Measurements from ENCODE around the gene GFY. TPM values are rescaled to one million over a fixed set of nuclear protein-coding genes. Genes with fewer than 3 reads are reported as not detected.

The GFY gene
- total and polyA plus RNA-seq, 9 of the 15 experiments (the other 6 are each of a cell fraction or from before 2014, with no cell fraction given), result 0.06 to 0.40 (median 0.19) TPM; not detected in 3

- no peak for TF ChIP-seq ZKSCAN8 (CRISPR knock-in tag; IDR thresholded peaks at IDR 0.05)
- peak; percentile 94 for TF ChIP-seq PKNOX1 (IDR thresholded peaks at IDR 0.05)
These were observed 9.9 kb downstream of the GFY start (continued) for GRCh38 chr19:49434907-49435583.

GRCh38 chr19:49435670-49436069 lies 10.5 kb downstream of the GFY start:
- ChIA-PET CTCF (ENCODE audit: low intra/inter-chr PET ratio) (no interaction called here), POLR2A (interaction anchor here (0.7 to 1.6 kb wide), 4 partner anchors 10 to 98 kb away, joined by 3 to 6 read pairs (median 4); no protein-coding TSS in a partner anchor)
- no peaks in the 10 kb centered on the region for H3K9me3 ChIP-seq (replicated peaks; ENCODE audit: control insufficient read depth, insufficient read depth, low read depth, low read length)
- H3K9me1 ChIP-seq (ENCODE audit: control insufficient read depth, insufficient read depth, low read length), result no peaks in the 10 kb centered on the region
- peak; percentile 58; the same call in 1 of the 2 replicates for TF ChIP-seq BCOR (IDR thresholded peaks at IDR 0.05)
- TF ChIP-seq NFIC (IDR thresholded peaks at IDR 0.05), result 0 out of 2 replicates have a peak, but pooled peaks have one; percentile 30
- peak; percentile 48; the same call in 1 of the 2 replicates for TF ChIP-seq ZNF121 (CRISPR knock-in tag; conservative IDR thresholded peaks at IDR 0.05)
- 0 out of 2 replicates have a peak, but pooled peaks have one; percentile 21 for TF ChIP-seq IRF2 (CRISPR knock-in tag; IDR thresholded peaks at IDR 0.05)
- no peak for TF ChIP-seq E2F3 (CRISPR knock-in tag; IDR thresholded peaks at IDR 0.05)
- TF ChIP-seq ZBTB43 (CRISPR knock-in tag; IDR thresholded peaks at IDR 0.05), result no peak
- H3K79me2 ChIP-seq (ENCODE audit: control insufficient read depth, insufficient read depth, low read length), result peaks cover 6% of the 10 kb centered on the region
- FAIRE-seq (no peak), ATAC-seq (no peak), DNase-seq (ENCODE audit: extremely low read depth in 1 of 4, low spot score in 3 of 4) (no peak)
- no TSS peak for BruUV-seq (replicated peaks)
- peak overlapping the region; percentile 49 to 77; a peak in 2 of 4 replicates for H3K9ac ChIP-seq (ENCODE audit: insufficient read depth in 1 of 2, low read depth in 2 of 2, low read length in 2 of 2)
- peaks cover 28 to 57% of the 10 kb centered on the region in 2 experiments; a peak in 4 of 5 replicates for H3K4me1 ChIP-seq (replicated peaks in 1 of 2; ENCODE audit: control insufficient read depth in 2 of 2, insufficient read depth in 2 of 2, low read length in 2 of 2)
- in situ Hi-C loops (cut with MboI) (loop anchor here (5.0 kb wide), 1 partner anchor 43 kb away; no protein-coding TSS in a partner anchor), intact Hi-C loops (cut with micrococcal nuclease) (no loop called here)
- peak overlapping the region; percentile 60 for H3K27ac ChIP-seq (ENCODE audit: extremely low read depth, low read depth, low read length)
- no peak overlapping the region for H3K4me3 ChIP-seq
- 45% methylated on average over 7 of the region's 10 CpGs for WGBS (ENCODE audit: insufficient coverage, low coverage, missing lambda C conversion rate)
- H4K20me1 ChIP-seq (replicated peaks; ENCODE audit: control insufficient read depth, insufficient read depth, low read length), result no peaks in the 10 kb centered on the region
- no peaks in the 10 kb centered on the region for H3K36me3 ChIP-seq (ENCODE audit: control insufficient read depth, insufficient read depth, low read length)
- H3K4me2 ChIP-seq (ENCODE audit: insufficient read depth, low read length), result peak overlapping the region; percentile 73
- peaks cover 4 to 14% of the 10 kb centered on the region in 2 experiments; a peak in 4 of 5 replicates for H3K27me3 ChIP-seq (ENCODE audit: control insufficient read depth in 2 of 2, insufficient read depth in 2 of 2, low read length in 2 of 2)
- peak overlapping the region; percentile 93 for H2AFZ ChIP-seq (ENCODE audit: low read depth, low read length)
